GM20000 (cell line): Measurements from ENCODE around the gene SNTG2.

Experiments
- DNase-seq: peaks from one replicate; pipeline ENCODE4 v3.0.0; 2012; ENCODE audit warnings: low spot score
- CTCF ChIP-seq: IDR thresholded peaks from 2 replicates; pipeline ENCODE4 v1.5.1; 2012; ENCODE audit warnings: mild to moderate bottlenecking, control low read depth; ENCODE audit errors: extremely low read depth, missing control alignments

Gene SNTG2

GRCh38 chr2:938181-939005 lies 12.3 kb upstream of the SNTG2 start:
- no peak for DNase-seq
- no peak for TF ChIP-seq CTCF

DNA sequence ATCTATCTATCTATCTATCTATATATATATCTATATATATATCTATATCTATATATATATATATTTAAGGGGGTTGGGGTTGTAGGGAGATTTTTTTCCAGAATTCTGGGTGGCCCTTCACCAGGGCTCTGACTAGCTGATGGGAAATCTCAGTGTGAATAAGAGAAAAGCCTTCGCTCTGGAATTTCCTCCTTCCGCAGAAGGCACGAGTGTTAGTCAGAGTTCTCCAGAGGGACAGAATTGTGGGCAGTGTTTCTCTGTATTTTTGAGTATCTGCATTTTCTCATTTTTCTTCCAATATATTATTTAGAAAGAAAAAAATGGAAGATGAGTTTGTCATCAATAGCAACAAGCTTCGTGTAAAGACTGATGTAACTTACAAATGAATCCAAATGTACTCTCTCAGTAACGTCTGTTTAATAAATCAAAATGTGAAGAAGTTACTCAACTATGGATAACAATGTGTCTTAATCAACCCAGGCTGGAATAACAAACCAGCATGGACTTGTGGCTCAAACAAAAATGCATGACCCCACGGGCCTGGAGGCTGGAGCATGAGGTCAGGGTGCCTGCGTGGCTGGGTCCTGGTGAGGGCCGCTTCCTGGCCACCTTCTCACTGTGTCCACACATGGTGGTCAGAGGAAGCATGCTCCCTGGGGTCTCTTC lies 10.6 kb upstream of the SNTG2 start:
- no peak for TF ChIP-seq CTCF
- DNase-seq, result no peak

DNA sequence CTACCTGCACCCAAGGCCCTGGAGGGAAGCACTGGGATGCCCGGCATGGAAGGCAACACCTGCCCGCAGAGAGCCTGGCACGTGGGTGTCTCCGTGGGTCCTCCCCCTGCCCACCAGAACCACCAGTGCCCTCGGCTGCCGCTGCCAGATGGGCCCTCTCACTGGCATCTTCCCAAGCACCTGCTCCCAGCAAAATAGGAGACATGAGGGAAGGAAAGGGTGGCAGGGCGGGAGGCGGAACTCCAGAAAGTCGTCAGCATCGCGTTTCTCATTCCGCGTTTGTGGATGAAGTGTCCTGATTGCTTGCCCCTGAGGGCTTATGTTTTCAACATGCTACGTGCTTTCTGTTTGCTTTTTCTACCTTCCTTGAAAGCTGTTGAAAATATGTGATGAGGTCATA lies 8.8 kb upstream of the SNTG2 start:
- no peak for TF ChIP-seq CTCF
- DNase-seq, result no peak

- no peak for TF ChIP-seq CTCF
- no peak for DNase-seq
Measured at GRCh38 chr2:942775-943460, 7.7 kb upstream of the SNTG2 start.

DNA sequence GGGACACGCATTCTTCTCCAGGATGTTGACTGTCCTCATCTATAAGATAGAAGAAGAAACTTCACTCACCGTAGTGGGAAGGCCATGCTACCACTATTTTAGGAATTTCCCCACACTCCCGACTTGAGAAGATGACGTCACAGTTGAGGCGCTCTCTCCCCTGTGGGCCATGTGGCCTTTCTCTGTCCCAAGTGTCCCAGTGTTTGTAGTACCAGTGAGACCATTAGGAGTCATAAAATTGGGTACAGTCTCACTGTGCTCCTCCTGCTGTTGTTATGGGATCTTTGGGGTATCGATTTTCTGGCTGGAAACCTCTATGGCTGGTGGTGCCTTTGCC lies 7.2 kb upstream of the SNTG2 start:
- no peak for DNase-seq

GRCh38 chr2:943821-944220 lies 6.8 kb upstream of the SNTG2 start:
- no peak for TF ChIP-seq CTCF
- DNase-seq, result no peak

More for the DNA sequence above, 7.2 kb upstream of the SNTG2 start:
- no peak for TF ChIP-seq CTCF

- DNase-seq, result no peak
- TF ChIP-seq CTCF, result no peak
Measured at GRCh38 chr2:944693-945092, 6.0 kb upstream of the SNTG2 start.
